GM19025 (cell line): ENCODE data around the gene LHX2.
"Not testable (repeated sequence)": the region's sequence is repeated elsewhere in the genome, so short reads cannot be mapped to it uniquely, and the experiment has no call there.

Experiments
- ATAC-seq: cut with Tn5 transposase; IDR thresholded peaks from one replicate; pipeline ENCODE4 v1.9.1; 2021; ENCODE audit warnings: mild to moderate bottlenecking, low read depth, moderate library complexity; ENCODE audit not compliant: unreplicated experiment

Gene LHX2, protein sequence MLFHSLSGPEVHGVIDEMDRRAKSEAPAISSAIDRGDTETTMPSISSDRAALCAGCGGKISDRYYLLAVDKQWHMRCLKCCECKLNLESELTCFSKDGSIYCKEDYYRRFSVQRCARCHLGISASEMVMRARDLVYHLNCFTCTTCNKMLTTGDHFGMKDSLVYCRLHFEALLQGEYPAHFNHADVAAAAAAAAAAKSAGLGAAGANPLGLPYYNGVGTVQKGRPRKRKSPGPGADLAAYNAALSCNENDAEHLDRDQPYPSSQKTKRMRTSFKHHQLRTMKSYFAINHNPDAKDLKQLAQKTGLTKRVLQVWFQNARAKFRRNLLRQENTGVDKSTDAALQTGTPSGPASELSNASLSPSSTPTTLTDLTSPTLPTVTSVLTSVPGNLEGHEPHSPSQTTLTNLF

DNA sequence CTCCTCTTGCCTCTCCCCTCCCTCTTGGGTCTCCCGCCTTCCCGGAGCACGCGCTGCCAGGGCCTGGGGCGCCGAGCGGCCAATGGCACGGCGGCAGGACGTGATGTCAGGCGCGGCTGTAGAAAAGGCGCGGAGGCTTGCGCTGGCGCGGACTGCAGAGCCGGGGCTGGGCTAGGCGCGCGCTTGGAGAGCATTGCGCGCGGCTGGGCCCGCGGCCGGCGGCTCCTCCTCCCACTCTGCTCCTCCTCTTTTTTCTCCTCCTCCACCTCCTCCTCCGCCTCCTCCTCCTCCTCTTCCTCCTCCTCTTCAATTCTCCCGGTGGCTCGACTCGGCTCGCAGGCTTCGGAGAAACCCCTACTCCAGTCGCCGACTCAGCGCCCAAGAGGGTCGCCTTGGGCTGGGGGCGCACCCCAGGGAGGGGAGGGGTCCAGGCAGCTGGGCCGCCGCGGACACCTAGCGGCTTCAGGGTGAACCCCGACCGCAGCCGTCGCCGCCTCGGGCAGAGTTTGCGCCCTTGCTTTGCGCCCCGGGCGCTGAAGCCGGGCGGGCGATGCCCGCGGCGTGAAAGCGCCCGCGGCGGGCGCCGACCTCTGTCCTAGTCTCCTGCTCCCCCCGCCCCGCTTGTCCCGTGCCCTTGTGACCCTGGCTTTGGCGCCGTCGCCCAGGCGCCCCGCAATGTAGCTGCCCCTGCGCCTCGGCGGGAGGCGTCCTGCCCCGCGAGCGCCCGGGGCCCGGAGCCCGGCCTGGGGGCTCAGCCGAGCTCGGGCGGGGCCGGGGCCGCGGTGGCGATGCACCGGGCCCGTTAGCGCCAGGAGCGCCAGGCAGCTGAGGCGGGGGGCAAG is at the start of gene LHX2:
Gene LHX2 (plus strand): TSS at position 309 of the 842 bp plus-strand sequence. CDS start 581 bp downstream, outside the sequence.
- no peak for ATAC-seq

DNA sequence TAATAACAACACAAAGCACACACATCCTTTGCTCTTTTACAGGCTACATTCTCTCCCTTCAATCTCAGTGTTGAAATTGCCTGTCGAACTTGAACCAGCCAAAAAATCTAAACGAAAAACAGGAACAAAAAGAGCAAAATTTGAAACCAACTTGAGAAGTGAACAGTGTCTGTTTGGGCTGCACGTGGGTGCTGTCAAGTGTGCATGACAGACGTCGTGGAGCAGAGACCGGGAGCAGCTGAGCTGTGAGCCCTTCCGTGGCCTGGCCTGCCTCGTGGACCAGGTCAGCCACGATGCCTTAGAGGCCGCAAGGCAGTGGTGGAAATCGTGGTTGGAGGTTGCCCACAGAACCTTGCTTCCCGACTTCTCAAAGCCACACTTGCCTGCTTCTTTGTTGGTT is 46.8 kb upstream of the LHX2 start:
- ATAC-seq: no peak

DNA sequence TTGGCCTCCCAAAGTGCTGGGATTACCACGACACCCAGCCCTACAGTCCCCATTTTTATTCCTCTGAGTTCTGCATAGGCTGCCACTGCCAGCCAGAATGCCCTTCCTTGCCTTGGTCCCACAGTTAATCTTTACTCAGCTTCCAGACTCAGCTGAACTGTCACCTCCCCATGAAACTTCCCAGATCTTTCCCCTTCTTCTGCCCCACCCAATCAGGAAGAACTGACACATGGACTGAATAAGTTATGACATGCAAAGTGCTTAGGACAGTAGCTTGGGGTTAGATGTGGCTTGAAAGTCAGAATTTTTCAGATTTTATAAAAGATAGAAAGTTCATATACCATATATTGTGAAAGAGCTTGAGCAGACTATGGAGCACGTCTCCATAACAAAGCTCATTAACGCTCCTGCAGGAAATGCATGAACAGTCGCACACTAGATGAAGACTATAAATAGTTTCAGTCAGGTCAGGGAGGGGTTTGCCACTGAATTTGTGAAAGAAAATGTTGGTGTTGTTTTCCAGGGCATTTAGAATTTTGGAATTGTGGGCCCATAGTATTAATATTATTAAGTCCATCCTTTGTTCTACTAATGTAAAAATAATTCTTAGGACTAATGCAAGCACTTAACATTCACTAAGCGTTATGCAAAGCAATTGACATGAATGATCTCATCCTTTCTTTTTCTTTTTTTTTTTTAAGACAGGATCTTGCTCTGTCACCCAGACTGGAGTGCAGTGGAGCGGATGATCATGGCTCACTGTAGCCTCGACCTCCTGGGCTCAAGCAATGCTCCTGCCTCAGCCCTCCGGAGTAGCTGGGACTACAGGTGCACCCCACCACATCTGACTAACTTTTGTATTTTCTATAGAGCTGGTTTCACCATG is 45.5 kb upstream of the LHX2 start:
- ATAC-seq: no peak

DNA sequence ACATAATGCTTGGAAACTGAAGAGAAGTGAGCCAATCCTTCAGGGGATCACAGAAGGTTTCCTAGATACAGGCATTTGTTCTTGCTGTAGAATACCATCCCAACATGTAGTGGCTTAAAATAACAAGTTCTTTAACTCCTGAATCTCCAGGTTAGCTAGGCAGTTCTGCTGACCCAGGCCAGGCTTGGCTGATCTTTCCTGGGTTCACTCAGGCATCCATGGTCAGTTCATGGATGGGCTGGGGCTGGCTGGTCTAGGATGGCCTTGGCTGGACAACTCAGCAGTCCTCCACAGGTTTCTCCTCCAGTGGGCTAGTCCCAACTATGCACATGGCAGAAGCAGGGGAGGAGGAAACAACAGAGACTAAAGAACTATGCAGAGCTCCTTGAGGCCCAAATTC is 44.2 kb upstream of the LHX2 start:
- ATAC-seq: no peak

DNA sequence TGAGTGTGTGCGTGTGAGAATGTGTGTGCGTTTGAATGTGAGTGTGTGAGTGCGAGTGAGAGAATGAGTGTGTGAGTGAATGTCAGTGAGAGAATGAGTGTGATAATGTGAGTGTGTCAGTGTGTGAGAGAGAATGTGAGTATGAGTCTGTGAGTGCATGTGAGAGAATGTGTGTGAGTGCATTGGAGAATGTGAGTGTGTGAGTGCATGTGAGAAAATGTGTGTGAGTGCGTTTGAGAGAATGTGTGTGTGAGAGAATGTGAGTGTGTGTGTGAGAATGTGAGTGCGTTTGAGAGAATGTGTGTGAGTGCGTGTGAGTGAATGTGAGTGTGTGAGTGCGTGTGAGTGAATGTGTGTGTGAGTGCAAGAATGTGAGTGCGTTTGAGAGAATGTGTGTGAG is 39.0 kb upstream of the LHX2 start:
- no peak for ATAC-seq

DNA sequence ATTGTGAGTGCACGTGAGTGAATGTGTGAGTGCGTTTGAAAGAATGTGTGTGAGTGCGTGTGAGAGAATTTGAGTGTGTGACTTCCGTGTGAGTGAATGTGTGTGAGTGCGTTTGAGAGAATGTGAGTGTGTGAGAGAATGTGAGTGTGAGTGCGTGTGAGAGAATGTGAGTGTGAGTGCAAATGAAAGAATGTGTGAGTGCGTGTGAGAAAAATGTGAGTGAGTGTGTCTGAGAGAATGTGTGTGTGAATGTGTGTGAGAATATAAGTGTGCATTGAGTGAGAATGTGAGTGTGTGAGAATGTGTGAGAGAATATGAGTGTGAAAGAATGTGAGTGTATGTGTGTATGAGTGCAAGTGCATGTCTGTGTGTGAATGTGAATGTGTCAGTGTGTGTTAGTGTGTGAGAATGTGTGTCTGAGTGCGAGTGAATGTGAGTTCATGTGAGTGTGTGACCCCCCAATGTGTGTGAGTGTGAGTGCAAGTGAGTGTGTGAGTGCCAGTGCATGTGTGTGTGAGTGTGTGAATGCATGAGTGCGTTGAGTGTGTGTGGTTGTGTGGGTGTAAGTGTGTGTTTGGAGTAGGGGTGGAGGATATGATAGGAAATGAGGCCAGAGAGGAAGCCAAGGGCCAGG is 37.9 kb upstream of the LHX2 start:
- ATAC-seq: no peak

DNA sequence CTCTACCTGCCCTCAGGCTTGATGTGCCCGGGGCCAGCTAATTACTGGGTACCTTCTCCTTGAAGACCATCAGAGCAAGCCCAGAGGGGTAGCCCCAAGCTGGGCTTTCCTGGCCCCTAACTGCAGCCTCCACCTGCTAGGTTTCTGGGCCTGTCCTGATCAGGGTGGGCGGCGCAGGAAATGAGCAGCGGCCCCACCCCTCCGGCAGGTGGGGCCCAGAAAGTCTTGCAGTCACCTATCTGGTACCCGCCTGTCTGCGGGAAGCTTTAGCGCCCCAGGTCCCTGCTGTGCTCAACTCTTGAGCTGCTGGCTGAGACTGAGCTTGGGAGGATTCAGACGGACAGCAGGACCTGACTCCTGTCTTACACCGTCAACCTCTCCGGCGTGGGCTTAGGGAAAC is 37.1 kb upstream of the LHX2 start:
- ATAC-seq: no peak

DNA sequence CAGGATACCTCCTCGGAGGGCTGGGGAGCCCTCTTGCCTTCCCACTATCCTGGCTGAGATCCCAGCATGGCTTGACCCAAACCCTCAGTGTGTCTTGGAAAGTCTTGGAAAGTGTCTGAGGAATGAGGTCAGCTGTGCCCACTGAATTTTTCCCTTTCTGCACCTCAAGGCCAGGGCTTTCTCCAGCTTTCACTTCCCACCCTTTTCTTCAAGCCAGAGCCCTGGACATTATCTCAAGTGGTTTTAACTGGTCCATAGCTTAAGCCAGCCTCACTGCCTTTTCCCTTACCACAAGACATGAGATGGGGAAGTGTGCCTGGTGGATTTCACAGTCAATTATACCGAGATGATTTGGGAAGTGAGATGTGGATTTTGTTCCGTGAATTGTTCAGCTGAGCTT is 35.7 kb upstream of the LHX2 start:
- ATAC-seq: no peak

DNA sequence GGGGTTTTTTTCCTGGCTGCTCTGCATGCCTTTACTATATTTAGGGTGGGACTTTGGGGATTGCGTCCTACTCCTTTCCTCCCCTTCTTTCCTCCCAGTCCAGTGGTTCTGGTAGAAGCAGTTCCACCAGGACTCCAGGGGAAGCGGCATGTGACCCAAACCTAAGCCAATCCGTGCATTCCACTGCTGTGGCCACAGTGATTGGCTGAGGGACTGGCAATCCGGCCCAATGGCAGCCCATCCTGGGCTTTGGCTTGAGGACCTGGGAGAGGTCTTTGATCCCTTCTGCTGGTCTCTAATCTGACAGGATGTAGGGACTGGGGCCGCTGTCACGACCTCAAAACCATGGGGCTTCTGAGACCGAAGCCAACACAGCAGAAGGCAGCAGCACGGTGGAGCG is 35.0 kb upstream of the LHX2 start:
- not testable (repeated sequence) for ATAC-seq

DNA sequence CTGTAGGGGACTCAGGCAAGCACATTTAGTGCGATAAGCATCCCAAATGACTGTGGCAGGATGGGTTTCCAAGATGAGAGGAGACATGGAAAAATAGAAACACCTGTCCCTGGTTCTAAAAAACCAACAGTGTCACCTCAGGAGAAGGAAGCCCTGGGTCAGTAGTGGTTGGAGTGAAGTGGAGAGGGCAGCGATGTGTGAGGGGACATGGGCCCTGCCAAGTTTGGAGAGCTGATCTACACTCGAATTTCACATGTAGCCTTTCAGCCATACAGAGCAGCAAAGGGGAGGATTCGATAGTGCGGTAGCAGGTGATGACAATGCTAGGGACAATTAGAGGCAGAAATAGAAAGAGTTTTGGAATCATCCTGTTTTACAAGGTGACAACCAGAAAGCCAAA is 32.6 kb upstream of the LHX2 start:
- ATAC-seq: no peak

DNA sequence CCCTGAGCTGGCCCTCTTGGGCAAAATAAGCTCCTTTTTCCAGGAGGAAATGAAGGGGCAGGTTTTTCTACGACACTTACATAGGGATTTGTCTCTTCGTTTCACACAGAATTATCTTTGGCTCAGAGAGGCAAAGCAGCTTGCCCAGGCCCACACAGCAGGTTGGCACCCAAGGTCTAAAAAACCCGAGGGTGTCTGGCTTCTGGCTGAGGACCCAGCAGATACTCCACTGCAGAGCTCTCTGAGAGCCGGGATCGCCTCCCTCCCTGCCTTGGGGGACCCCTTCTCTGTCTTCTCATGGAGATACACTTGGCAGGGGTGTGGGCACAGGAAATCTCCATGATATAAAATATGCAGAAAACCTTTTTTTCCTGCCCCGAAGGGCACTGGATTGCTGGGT is 29.0 kb upstream of the LHX2 start:
- no peak for ATAC-seq

DNA sequence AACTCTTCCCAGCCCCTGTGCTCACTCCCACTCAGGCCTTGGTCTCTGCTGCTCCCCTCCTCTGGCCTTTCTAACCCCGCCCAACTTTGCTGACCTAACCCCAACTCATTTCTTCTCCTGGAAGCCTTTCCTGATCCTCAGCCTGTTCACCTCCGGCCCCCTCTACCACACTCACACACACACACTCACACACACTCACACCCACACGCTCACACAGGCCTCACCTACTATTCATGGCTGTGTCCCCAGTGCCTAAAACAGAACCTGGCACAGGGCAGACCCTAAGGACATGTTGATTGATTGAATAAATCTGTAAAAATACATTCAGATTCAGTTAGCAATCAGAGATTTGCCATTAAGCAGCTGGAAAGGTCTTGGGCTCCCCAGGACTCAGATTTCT is 28.5 kb upstream of the LHX2 start:
- ATAC-seq: no peak

DNA sequence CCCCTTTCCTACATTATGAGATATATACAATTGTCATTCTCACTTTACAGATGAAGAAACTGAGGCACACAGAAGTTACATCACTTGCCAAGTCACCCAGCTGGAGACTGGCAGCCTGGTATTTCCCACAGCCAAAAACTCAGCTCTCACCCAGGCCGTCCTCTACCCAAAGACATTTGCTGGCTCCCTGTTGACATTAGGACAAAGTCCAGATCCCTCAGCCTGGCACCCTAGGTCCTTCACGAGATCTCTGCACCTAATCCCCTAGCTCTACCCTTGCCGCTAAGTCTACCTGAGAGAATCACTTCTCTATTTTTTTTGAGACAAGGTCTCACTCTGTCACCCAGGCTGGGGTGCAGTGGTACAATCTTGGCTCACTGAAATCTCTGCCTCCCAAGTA is 26.8 kb upstream of the LHX2 start:
- ATAC-seq: no peak

DNA sequence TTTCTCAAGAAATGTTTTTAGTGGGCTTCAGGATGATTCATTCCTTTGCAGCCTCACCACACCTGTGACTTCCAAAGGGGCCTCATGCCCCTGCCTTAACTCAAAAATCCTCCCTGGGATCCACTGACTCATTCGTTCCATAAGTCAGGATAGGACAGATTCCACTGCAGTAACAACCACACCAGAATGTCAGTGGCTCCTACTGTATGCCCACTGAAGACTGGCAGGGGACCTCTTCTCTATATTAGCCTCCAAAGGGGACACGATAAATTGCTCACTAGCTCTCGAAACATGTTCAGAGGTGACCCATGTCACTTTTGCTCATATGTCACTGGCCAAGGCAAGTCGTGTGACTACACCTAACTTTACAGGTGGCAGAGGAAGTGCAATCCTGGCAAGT is 25.7 kb upstream of the LHX2 start:
- ATAC-seq: no peak

DNA sequence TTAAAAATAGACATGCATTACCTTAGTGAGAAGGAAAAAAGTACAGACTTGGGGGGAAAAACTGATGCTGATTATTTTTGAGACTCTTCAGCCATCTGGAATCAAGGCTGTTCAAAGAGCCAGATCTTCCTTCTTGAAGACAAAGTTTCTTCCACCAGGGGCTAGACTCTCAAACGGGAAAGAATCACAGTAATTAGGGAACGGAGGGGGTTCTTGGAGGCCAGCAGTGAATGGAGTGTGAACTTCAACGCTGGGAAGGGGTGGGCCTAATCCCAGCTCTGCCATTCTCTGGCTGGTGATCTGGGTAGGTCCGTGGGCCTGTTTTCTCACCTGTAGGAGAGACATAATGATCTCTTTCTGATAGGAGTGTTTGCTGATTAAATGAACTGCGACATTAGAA is 21.1 kb upstream of the LHX2 start:
- ATAC-seq: no peak

DNA sequence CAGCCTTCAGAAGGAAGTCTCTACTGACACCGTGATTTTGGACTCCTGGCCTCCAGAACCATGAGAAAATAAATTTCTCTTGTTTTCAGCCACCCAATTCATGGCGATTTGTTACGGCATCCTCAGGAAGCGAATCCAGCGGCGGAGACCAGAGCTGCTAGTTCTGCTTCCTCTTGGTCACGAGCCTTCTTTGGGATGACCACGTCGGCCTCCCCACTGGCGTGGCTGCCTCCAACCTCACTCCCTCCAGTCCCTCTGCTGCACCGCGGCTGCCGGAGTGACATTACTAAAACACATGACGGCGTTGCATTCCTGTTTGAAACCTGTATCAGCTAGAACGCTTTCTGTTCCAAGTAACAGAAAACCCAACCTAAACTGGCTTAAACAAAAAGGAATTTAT is 18.9 kb upstream of the LHX2 start:
- ATAC-seq: not testable (repeated sequence)

DNA sequence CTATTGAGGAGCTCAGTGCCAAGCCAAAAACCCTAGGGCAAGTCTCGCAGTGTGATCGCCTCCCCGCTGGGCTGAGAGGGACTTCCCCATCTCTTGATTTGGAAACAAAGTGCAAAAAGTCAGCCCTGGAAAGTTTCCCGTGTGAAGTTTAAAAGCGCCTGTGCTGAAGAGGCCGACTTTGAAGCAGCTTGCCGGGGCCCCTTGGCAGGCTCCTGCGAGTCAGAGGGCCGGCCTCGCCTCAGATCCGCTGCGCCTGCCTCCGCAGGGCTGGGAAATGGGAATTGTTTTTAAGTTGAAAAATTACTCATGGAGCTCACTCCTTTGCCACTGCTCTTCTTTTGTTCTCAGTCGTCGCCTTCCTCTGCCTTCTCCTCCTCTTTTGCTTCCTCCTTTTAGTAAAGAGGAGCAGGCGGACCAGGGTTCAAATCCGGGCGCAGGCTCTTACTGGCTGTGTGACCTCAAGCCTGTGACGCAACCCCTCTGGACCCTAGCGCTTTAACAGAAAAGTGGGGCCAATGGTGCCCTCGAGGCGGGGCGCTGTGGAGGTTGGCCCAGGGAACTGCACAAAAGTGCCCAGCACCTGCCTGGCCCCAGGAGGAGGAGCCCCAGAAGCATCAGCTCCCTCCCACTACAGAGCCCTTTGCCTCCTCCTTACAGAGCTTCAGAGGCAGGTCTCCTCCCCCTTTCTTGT is 14.7 kb upstream of the LHX2 start:
- no peak for ATAC-seq

DNA sequence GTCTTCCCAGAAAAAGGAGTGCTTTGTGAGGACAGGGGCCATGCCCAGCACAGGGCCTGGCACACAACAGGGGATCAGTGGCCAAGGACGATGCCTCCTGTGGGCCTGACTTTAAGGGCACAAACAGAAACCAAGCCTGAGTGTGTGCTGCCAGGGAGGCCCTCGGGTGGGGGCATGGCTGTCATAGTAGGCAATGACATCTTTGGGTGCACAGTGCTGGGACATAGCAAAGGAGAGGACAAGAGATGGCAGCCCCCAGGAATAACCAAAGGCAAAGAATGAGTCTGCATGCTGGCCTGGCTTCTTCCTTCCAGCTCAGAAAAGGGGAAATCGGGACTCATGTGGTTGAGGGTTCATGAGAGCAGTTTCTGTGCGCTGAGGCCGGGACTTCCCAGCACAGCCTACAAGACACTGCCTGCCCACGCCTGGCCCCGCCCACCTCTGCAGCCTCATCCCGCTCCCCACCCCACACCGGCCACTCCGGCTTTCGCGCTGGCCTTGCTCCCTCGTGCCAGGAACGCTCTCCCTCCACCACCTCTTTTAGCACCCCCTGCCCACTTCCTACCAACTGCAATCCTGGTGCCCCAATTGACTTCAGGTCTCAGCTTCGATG is 13.8 kb upstream of the LHX2 start:
- peak; percentile 61 for ATAC-seq

DNA sequence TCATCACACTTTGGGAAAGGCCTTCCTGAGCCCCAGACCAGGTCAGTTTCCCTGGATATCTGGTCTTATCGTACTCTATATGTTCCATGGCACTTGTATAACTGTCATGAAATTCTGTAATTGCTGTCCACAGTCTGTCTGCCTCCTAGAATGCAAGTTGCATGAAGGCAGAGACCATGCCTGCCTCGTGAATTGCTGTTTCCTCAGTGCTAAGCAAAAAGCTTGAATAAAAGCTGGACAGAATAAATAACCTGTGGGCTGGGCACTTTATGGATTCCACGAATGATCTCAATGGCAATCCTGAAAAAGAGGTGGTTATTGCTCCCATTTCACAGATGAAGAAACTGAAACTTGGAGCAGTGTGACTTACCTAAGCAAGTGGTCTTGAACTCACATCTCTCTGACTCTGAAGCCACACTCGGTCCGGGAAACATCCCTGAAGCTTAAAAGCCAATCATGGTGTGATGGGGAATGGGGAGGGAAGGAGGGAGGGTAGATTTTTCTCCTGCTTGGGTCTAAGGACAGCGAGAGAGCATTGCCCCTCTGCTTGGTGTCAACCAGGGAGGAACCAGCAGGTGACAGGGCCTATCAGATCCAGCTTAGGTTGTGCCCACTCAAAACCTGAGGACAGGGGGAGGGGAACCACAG is 13.2 kb upstream of the LHX2 start:
- ATAC-seq: no peak
